ENCODE results near the gene FBXO27.
"Not testable (repeated sequence)": the region's sequence is repeated elsewhere in the genome, so short reads cannot be mapped to it uniquely, and the experiment has no call there.

FBXO27 gene

DNA sequence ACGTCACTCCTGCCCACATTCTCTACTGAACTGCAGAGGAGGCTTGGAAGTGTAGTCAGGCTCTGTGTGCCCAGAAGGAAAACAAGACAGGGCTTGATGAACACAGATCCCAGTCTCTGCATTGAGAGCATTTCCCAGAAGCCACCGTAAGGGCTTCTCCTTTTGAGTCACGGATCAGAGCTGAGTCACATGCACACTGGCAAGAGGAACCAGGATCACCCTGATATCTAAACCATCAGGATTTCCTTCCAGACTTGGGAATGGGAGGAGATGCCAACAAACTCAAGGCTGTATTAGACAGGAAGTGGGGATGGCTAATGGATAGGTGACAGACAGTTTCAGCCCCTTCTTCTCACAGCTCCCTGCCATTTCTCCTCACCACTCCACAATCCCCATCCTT, 39.1 kb downstream of the FBXO27 start:
- Histone ChIP-seq H3K27ac (ENCODE audit: low read length) (no peak overlapping the region), H3K4me2 (ENCODE audit: insufficient read depth, low read length) (no peak overlapping the region), H3K4me1 (ENCODE audit: insufficient read depth, low read length) (no peaks in the 10 kb centered on the region), H3K4me3 (ENCODE audit: low read depth in 1 of 2, low read length in 2 of 2) (no peak overlapping the region), H3K9ac (ENCODE audit: low read depth, low read length) (no peak overlapping the region), H3K27me3 (ENCODE audit: insufficient read depth, low read length, poor library complexity) (no peaks in the 10 kb centered on the region), H4K20me1 (ENCODE audit: insufficient read depth, low read length) (no peaks in the 10 kb centered on the region), H2AFZ (ENCODE audit: low read depth, low read length) (no peak overlapping the region), H3K36me3 (ENCODE audit: insufficient read depth, low read length) (no peaks in the 10 kb centered on the region), H3K79me2 (ENCODE audit: insufficient read depth, low read length) (no peaks in the 10 kb centered on the region), H3K9me3 (ENCODE audit: insufficient read depth, low read length, severe bottlenecking) (no peaks in the 10 kb centered on the region)
- TF ChIP-seq CTCF (IDR thresholded peaks at IDR 0.05; ENCODE audit: borderline replicate concordance, extremely low read depth, low read length, poor library complexity, severe bottlenecking), result no peak
- no peak for TF ChIP-seq EZH2 (IDR thresholded peaks at IDR 0.05; ENCODE audit: borderline replicate concordance, low read depth, low read length, severe bottlenecking)
- DNase-seq (no peak), ATAC-seq (ENCODE audit: insufficient read depth, low read depth) (no peak)

- no peaks in the 10 kb centered on the region for H3K4me1 ChIP-seq (ENCODE audit: insufficient read depth, low read length)
- H3K4me2 ChIP-seq (ENCODE audit: insufficient read depth, low read length), result no peak overlapping the region
- no peak overlapping the region for H3K4me3 ChIP-seq (ENCODE audit: low read depth in 1 of 2, low read length in 2 of 2)
- DNase-seq (no peak), ATAC-seq (ENCODE audit: insufficient read depth, low read depth) (no peak)
- no peak overlapping the region for H3K27ac ChIP-seq (ENCODE audit: low read length)
- no peak overlapping the region for H2AFZ ChIP-seq (ENCODE audit: low read depth, low read length)
- no peaks in the 10 kb centered on the region for H3K36me3 ChIP-seq (ENCODE audit: insufficient read depth, low read length)
- TF ChIP-seq EZH2 (IDR thresholded peaks at IDR 0.05; ENCODE audit: borderline replicate concordance, low read depth, low read length, severe bottlenecking), result no peak
- no peak for TF ChIP-seq CTCF (IDR thresholded peaks at IDR 0.05; ENCODE audit: borderline replicate concordance, extremely low read depth, low read length, poor library complexity, severe bottlenecking)
- no peaks in the 10 kb centered on the region for H4K20me1 ChIP-seq (ENCODE audit: insufficient read depth, low read length)
- H3K27me3 ChIP-seq (ENCODE audit: insufficient read depth, low read length, poor library complexity), result no peaks in the 10 kb centered on the region
- no peak overlapping the region for H3K9ac ChIP-seq (ENCODE audit: low read depth, low read length)
- H3K9me3 ChIP-seq (ENCODE audit: insufficient read depth, low read length, severe bottlenecking), result no peaks in the 10 kb centered on the region
- H3K79me2 ChIP-seq (ENCODE audit: insufficient read depth, low read length), result no peaks in the 10 kb centered on the region
Observed at GRCh38 chr19:38990949-38991697, 41.2 kb downstream of the FBXO27 start.

GRCh38 chr19:38989614-38990013, 42.7 kb downstream of the FBXO27 start:
- H3K4me3 ChIP-seq (ENCODE audit: low read depth in 1 of 2, low read length in 2 of 2), result not testable (repeated sequence)

GRCh38 chr19:38989066-38989605, 43.2 kb downstream of the FBXO27 start:
- TF ChIP-seq EZH2 (IDR thresholded peaks at IDR 0.05; ENCODE audit: borderline replicate concordance, low read depth, low read length, severe bottlenecking) (no peak), CTCF (IDR thresholded peaks at IDR 0.05; ENCODE audit: borderline replicate concordance, extremely low read depth, low read length, poor library complexity, severe bottlenecking) (no peak)
- DNase-seq, result no peak

More at GRCh38 chr19:38989614-38990013, 42.7 kb downstream of the FBXO27 start:
- ATAC-seq (ENCODE audit: insufficient read depth, low read depth); H3K27ac ChIP-seq (ENCODE audit: low read length); H4K20me1 ChIP-seq (ENCODE audit: insufficient read depth, low read length); H3K4me2 ChIP-seq (ENCODE audit: insufficient read depth, low read length); H3K9ac ChIP-seq (ENCODE audit: low read depth, low read length); H3K27me3 ChIP-seq (ENCODE audit: insufficient read depth, low read length, poor library complexity); H3K36me3 ChIP-seq (ENCODE audit: insufficient read depth, low read length); H3K79me2 ChIP-seq (ENCODE audit: insufficient read depth, low read length); H2AFZ ChIP-seq (ENCODE audit: low read depth, low read length); H3K9me3 ChIP-seq (ENCODE audit: insufficient read depth, low read length, severe bottlenecking); H3K4me1 ChIP-seq (ENCODE audit: insufficient read depth, low read length); DNase-seq: not testable (repeated sequence)

GRCh38 chr19:38988627-38989026, 43.7 kb downstream of the FBXO27 start:
- DNase-seq; H3K4me1 ChIP-seq (ENCODE audit: insufficient read depth, low read length); H2AFZ ChIP-seq (ENCODE audit: low read depth, low read length); H3K79me2 ChIP-seq (ENCODE audit: insufficient read depth, low read length); H3K4me2 ChIP-seq (ENCODE audit: insufficient read depth, low read length); H4K20me1 ChIP-seq (ENCODE audit: insufficient read depth, low read length); H3K9me3 ChIP-seq (ENCODE audit: insufficient read depth, low read length, severe bottlenecking); H3K27me3 ChIP-seq (ENCODE audit: insufficient read depth, low read length, poor library complexity); H3K4me3 ChIP-seq (ENCODE audit: low read depth in 1 of 2, low read length in 2 of 2); H3K27ac ChIP-seq (ENCODE audit: low read length); H3K36me3 ChIP-seq (ENCODE audit: insufficient read depth, low read length); ATAC-seq (ENCODE audit: insufficient read depth, low read depth); H3K9ac ChIP-seq (ENCODE audit: low read depth, low read length): not testable (repeated sequence)

More at GRCh38 chr19:38989066-38989605, 43.2 kb downstream of the FBXO27 start:
- Histone ChIP-seq H3K79me2 (ENCODE audit: insufficient read depth, low read length) (no peaks in the 10 kb centered on the region), H3K27ac (ENCODE audit: low read length) (no peak overlapping the region), H3K4me3 (ENCODE audit: low read depth in 1 of 2, low read length in 2 of 2) (no peak overlapping the region), H3K9me3 (ENCODE audit: insufficient read depth, low read length, severe bottlenecking) (no peaks in the 10 kb centered on the region), H3K27me3 (ENCODE audit: insufficient read depth, low read length, poor library complexity) (no peaks in the 10 kb centered on the region), H2AFZ (ENCODE audit: low read depth, low read length) (no peak overlapping the region), H3K36me3 (ENCODE audit: insufficient read depth, low read length) (no peaks in the 10 kb centered on the region), H3K4me1 (ENCODE audit: insufficient read depth, low read length) (no peaks in the 10 kb centered on the region), H3K4me2 (ENCODE audit: insufficient read depth, low read length) (no peak overlapping the region), H4K20me1 (ENCODE audit: insufficient read depth, low read length) (no peaks in the 10 kb centered on the region), H3K9ac (ENCODE audit: low read depth, low read length) (no peak overlapping the region)
- no peak for ATAC-seq (ENCODE audit: insufficient read depth, low read depth)
